Measurements from ENCODE around the gene TRIM5.

The TRIM5 gene

DNA sequence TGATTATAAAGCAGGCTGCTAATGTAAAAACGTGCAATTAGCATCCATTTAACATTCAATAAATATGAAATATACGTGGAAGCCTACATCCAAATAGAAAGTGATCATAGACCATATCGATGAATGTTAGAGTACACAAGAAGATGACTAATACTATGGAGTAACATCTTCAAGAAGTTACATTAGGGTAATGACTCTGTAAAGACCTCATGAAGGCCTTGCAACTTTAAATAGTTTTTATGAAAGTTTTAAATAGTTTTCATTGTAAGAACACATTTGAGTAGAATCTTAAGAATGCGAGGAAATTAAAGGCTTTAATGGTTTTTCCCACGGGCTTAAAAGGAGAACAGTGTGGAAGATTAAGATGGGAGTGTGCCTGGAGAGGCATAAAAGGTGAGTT lies 58.7 kb downstream of the TRIM5 start:
- no peak overlapping the region for H3K4me3 ChIP-seq (ENCODE audit: low read depth, low read length)

DNA sequence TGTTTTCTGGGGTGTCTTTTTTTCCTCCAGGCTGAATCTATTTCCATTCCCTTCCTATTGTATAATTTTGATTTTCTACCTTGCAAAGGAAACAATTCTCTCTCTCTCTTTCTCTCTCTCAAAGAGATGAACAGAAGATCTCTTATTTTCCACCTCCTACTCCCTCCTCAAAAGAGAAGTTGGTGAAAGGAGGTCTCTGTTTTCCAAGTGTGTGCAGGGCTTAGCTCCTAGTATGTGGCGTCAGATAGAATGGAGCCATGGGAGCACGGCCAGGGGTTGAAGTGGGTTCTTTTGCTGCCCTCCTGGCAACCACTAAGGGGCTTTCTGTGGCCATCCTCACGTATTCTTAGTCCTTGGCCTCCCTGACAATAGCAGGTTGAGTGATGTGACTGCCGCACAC lies 59.6 kb downstream of the TRIM5 start:
- no peak overlapping the region for H3K4me3 ChIP-seq (ENCODE audit: low read depth, low read length)

DNA sequence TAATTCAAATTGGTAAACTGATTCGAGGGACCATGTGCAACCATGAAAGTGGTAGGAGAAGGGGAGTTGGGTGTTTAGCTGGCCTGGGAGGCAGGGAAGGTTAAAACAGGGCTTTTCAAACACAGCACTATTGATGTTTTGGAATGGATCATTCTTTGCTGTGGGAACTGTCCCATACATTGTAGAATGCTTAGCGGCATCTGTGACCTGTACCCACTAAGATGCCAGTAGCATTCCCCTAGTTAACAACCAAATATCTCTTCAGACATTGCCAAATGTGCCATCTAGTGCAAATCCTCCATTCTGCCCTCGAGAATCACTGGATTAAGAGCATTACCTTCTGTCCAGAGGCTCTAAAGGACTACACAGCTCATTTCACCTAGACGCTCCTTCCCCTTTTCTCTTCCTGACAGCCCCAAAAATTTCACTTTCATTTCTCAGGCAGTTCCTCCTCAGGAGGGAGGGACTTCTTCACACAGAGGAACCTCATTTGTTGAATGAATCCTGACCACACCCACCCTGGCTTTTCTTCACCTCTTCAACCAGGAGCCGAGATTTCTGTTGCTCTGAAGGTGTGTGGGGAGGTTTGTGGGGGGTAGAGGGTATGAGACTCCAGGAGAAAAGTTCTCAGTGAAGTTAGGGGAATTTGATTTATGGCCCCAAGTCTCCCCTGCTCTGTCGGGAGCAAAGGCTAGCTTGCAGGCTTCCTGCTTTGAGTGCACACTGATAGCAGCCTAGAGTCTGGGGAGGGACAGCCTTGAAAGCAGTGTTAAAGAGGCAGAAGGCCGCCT lies 60.2 kb downstream of the TRIM5 start, which contains the start of gene TRIM34:
Gene TRIM34, plus strand, starts transcription at position 513 of the 791 bp plus-strand sequence. CDS start 7,331 bp downstream, outside the sequence.
- no peak within 1 kb of the TSS for H3K4me3 ChIP-seq (ENCODE audit: low read depth, low read length)

DNA sequence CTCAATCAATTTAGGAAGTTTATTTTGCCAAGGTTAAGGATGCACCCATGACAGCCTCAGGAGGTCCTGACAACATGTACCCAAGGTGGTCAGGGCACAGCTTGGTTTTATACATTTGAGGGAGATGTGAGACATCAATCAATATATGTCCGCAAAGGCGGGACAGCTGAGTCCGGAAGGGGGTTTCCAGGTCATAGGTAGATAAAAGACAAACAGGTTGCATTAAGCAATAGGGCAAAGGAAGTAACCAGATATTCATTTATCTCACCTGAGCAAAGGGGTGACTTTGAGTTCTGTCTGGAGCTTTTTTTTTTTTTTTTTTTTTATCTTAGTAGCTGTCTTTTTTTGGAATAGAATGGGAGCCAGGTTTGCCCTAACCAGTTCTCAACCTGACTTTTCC lies 62.1 kb downstream of the TRIM5 start:
- H3K4me3 ChIP-seq (ENCODE audit: low read depth, low read length), result no peak overlapping the region

DNA sequence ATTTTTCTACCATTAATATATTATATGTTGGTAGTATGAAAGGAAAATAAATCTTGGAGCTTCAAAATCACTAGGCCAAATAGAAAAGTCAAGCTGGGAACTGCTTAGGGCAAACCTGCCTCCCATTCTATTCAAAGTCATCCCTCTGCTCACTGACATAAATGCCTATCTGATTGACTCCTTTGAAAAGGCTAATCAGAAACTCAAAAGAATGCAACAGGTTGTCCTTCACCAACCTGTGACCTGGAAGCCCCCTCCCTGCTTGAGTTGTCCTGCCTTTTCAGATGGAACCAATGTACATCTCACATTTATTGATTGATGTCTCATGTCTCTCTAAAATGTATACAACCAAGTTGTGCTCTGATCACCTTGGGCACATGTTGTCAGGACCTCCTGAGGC lies 63.3 kb downstream of the TRIM5 start:
- no peak overlapping the region for H3K4me3 ChIP-seq (ENCODE audit: low read depth, low read length)

DNA sequence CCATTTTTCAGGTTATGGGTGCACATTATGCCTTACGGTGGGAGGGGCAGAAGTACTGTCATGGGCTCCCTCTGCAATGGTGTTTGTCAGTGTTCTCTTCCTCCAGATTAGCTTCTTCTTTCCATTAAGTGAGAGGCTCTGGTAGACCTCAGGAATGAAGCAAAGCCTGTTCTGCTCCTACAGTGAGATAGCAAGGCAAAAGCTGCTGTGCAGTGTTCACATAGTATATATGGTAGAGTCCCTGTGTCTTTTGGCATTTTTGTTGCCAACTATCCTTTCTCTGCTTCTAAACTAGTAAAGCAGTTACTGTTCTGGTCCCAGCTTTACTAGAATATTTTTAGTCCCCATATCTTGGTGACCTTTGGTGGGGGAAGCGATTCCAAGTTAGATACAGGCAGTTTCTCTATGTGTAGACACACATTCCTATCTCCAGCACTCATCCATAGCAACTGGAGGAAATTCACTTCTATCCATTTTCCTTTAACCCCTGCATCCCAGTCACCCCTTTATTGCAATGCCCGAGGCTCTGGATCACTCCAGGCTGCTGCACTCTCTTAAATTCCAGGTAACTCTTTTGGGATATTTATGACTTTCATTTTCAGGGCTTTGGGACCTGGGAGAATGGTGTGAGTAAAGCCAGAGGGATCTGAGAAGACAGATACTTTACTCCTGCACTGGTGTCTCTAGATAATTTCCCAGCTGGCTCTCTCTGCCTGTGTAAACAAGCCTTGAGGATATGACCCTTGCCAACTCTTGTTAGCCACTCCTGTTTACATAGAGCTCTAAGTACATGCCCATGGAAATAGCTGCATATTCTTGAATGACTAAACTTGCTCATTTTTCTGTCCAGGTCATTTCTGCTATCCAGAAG lies 64.0 kb downstream of the TRIM5 start:
- no peak overlapping the region for H3K4me3 ChIP-seq (ENCODE audit: low read depth, low read length)

DNA sequence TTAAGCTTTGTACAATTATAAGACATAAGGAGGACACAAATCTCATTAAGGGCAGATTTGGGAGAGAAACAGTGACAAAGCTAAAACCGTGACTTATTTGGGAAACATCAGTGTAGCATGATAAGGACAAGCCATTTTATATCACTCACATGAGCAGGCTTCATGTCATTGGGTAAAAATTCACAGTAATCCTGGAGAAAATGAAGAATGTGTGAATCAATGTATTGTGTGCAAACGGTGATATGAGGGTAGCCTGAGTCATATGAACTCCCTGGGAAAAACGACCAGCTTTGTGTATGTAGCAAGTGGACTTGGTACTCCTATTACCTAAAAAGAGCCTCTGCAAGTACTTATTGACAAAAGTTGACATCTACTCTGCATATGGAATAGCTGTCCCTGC lies 66.1 kb downstream of the TRIM5 start:
- H3K4me3 ChIP-seq (ENCODE audit: low read depth, low read length), result no peak overlapping the region
